Liver (tissue), 3 donors: ENCODE data around the gene CDKN1A.

Source experiments
- ATF3 ChIP-seq: IDR thresholded peaks from 2 replicates; pipeline ENCODE4 v1.6.1; 2016; ENCODE audit warnings: antibody characterized with exemption
- CTCF ChIP-seq: fragments of 150-350 bp; IDR thresholded peaks from 2 replicates; pipeline ENCODE4 v1.5.1; 2017; ENCODE audit warnings: improper control_type of control experiment, low read depth, low read length; ENCODE audit not compliant: missing input control
- EGR1 ChIP-seq, 2 donors: IDR thresholded peaks; 2 replicates each; pipeline ENCODE4 v1.6.1; 2016 to 2018; ENCODE audit warnings: antibody characterized with exemption in 2 of 2, low read depth in 2 of 2
- FOXA1 ChIP-seq: IDR thresholded peaks from 2 replicates; pipeline ENCODE4 v1.6.1; 2016; ENCODE audit warnings: antibody characterized with exemption
- HNF4G ChIP-seq: IDR thresholded peaks from 2 replicates; pipeline ENCODE4 v1.6.1; 2016; ENCODE audit warnings: antibody characterized with exemption
- NR2F2 ChIP-seq: IDR thresholded peaks from 2 replicates; pipeline ENCODE4 v1.6.1; 2016; ENCODE audit warnings: antibody characterized with exemption
- RAD21 ChIP-seq, 2 donors: IDR thresholded peaks; 2 replicates each; pipeline ENCODE4 v1.6.1; 2016; ENCODE audit warnings: antibody characterized with exemption in 2 of 2, mild to moderate bottlenecking in 2 of 2
- REST ChIP-seq: IDR thresholded peaks from 2 replicates; pipeline ENCODE4 v1.6.1; 2016; ENCODE audit warnings: antibody characterized with exemption, mild to moderate bottlenecking
- SP1 ChIP-seq: IDR thresholded peaks from 2 replicates; pipeline ENCODE4 v1.6.1; 2018; ENCODE audit warnings: antibody characterized with exemption, mild to moderate bottlenecking
- TAF1 ChIP-seq: conservative IDR thresholded peaks from 2 replicates; pipeline ENCODE4 v1.6.1; 2016; ENCODE audit warnings: antibody characterized with exemption, mild to moderate bottlenecking
- YY1 ChIP-seq: IDR thresholded peaks from 2 replicates; pipeline ENCODE4 v1.6.1; 2016; ENCODE audit warnings: antibody characterized with exemption, mild to moderate bottlenecking
- ZBTB33 ChIP-seq: IDR thresholded peaks from 2 replicates; pipeline ENCODE4 v1.6.1; 2016; ENCODE audit warnings: antibody characterized with exemption
- donor health status: healthy.
- donor health status: healthy.

GRCh38 chr6:36731622-36732310 lies 53.3 kb downstream of the CDKN1A start:
- TF ChIP-seq CTCF (no peak), HNF4G (no peak), REST (no peak), YY1 (no peak), ZBTB33 (no peak), ATF3 (no peak), RAD21 (IDR thresholded peaks at IDR 0.05) (no peak), EGR1 (IDR thresholded peaks at IDR 0.05; ENCODE audit: low read depth in 2 of 2) (no peak), SP1 (no peak), NR2F2 (no peak), FOXA1 (no peak), TAF1 (no peak)
